Stomach (tissue), 9 donors: ENCODE results near the gene CTSL. TPM values are rescaled to one million over a fixed set of nuclear protein-coding genes. Genes with fewer than 3 reads are reported as not detected.
A peak's percentile ranks its signal among the peaks of the same experiment; 100 is the strongest.

Experiments used
- DNase-seq, 2 donors: peaks; one replicate each; pipeline versions ENCODE4 v3.0.0 to v3.0.0-alpha.2; 2013 to 2019
- H3K27ac ChIP-seq, 5 donors: fragments of 200-600 bp in 4 of 5; sonication (generic) in 4 of 5; one replicate each; pipeline ENCODE4 v1.5.1; 2013 to 2019; ENCODE audit warnings: mild to moderate bottlenecking in 1 of 5, moderate library complexity in 1 of 5
- H3K27me3 ChIP-seq, 3 donors: fragments of 200-600 bp; sonication (generic); one replicate each; pipeline ENCODE4 v1.5.1; 2017 to 2019; ENCODE audit warnings: mixed run types in 1 of 3
- H3K36me3 ChIP-seq, 4 donors: fragments of 200-600 bp; sonication (generic); 1 replicate in 3 of 4; 2 replicates in 1 of 4; pipeline ENCODE4 v1.5.1; 2016 to 2019
- H3K4me1 ChIP-seq, 4 donors: fragments of 200-600 bp; sonication (generic); one replicate each; pipeline ENCODE4 v1.5.1; 2016 to 2019
- H3K4me3 ChIP-seq, 4 donors: fragments of 200-600 bp; sonication (generic) in 3 of 4; one replicate each; pipeline ENCODE4 v1.5.1; 2016 to 2019; ENCODE audit warnings: mild to moderate bottlenecking in 1 of 4
- H3K9me3 ChIP-seq, 4 donors: fragments of 200-600 bp; sonication (generic); one replicate each; pipeline ENCODE4 v1.5.1; 2016 to 2019
- EP300 ChIP-seq: sonication (generic); formaldehyde crosslinking; IDR thresholded peaks from one replicate; pipeline ENCODE4 v1.6.1; 2017; ENCODE audit warnings: antibody characterized with exemption
- POLR2A ChIP-seq, 4 donors: fragments of 450-650 bp; IDR thresholded peaks; one replicate each; pipeline ENCODE4 v1.6.1; 2016; ENCODE audit warnings: antibody characterized with exemption in 4 of 4, control low read depth in 2 of 4, mild to moderate bottlenecking in 1 of 4, moderate library complexity in 1 of 4
- POLR2AphosphoS5 ChIP-seq, 3 donors: sonication (generic); formaldehyde crosslinking; IDR thresholded peaks; one replicate each; pipeline ENCODE4 v1.6.1; 2016; ENCODE audit warnings: antibody characterized with exemption in 3 of 3
- WGBS, 5 donors: extraction: QIAGEN DNeasy Blood & Tissue Kit in 3 of 5; methylation state at CpG; one replicate each; pipeline versions ENCODE4 v1.1.5 to v1.1.7; 2013 to 2018; 5-methylcytosine and 5-hydroxymethylcytosine counted together
- intact Hi-C: fragments of 100-400 bp; cut with DNase I; formaldehyde crosslinking; loops from one replicate; pipeline ENCODE4 v1.15.1; 2023; ENCODE audit warnings: low total_unique reads
- polyA plus RNA-seq, 3 donors: library from polyadenylated mRNA; stranded (reverse); fragments of 200-250 nt; gene quantifications; one replicate each; pipeline ENCODE4 v1.2.3, GENCODE V29; 2013
- total RNA-seq, 5 donors: library from RNA; depleted of rRNA; stranded (reverse); fragments of >200 nt; gene quantifications; one replicate each; pipeline versions ENCODE4 v1.1.0 to v1.2.3, GENCODE V29; 2014 to 2016
- TF ChIP-seq, protein P1 (sequence below), 7 experiments: fragments of 450-650 bp in 4 of 7; fragments of 200-600 bp in 3 of 7; sonication (generic) in 3 of 7; IDR thresholded peaks; one replicate each; pipeline ENCODE4 v1.5.1; 2016 to 2019; ENCODE audit warnings: antibody characterized with exemption in 7 of 7, control low read depth in 2 of 7, mild to moderate bottlenecking in 1 of 7
- donor health status: healthy with polysubstance abuse.
- donor health status: Bipolar disorder and iron deficiency.
- donor health status: healthy.

Gene CTSL
- total and polyA plus RNA-seq, 8 donors = 4.9 to 104 (median 34.4) TPM

- Histone ChIP-seq H3K36me3 (no peaks in the 10 kb centered on the region), H3K4me3 (no peak overlapping the region), H3K27me3 (peaks cover 0 to 29% (median 12%) of the 10 kb centered on the region in 3 donors), H3K4me1 (no peaks in the 10 kb centered on the region), H3K9me3 (no peaks in the 10 kb centered on the region), H3K27ac (no peak overlapping the region)
- DNase-seq = peak in 1 of 2 donors; percentile 18
- 41 to 66% (median 58%) methylated on average over 10 to 25 of the region's 25 CpGs for WGBS, 5 donors
- TF ChIP-seq EP300 = no peak
- TF ChIP-seq POLR2AphosphoS5 (IDR thresholded peaks at IDR 0.05) = no peak
- TF ChIP-seq, protein P1, sequence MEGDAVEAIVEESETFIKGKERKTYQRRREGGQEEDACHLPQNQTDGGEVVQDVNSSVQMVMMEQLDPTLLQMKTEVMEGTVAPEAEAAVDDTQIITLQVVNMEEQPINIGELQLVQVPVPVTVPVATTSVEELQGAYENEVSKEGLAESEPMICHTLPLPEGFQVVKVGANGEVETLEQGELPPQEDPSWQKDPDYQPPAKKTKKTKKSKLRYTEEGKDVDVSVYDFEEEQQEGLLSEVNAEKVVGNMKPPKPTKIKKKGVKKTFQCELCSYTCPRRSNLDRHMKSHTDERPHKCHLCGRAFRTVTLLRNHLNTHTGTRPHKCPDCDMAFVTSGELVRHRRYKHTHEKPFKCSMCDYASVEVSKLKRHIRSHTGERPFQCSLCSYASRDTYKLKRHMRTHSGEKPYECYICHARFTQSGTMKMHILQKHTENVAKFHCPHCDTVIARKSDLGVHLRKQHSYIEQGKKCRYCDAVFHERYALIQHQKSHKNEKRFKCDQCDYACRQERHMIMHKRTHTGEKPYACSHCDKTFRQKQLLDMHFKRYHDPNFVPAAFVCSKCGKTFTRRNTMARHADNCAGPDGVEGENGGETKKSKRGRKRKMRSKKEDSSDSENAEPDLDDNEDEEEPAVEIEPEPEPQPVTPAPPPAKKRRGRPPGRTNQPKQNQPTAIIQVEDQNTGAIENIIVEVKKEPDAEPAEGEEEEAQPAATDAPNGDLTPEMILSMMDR (IDR thresholded peaks at IDR 0.05) = no peak
- TF ChIP-seq POLR2A (IDR thresholded peaks at IDR 0.05) = no peak
- intact Hi-C loops = no loop called here
Observed at GRCh38 chr9:87771316-87772006, 45.5 kb downstream of the CTSL start.

- Histone ChIP-seq H3K36me3 (no peaks in the 10 kb centered on the region), H3K4me1 (no peaks in the 10 kb centered on the region), H3K27ac (no peak overlapping the region), H3K4me3 (no peak overlapping the region), H3K27me3 (peaks cover 0 to 8% (median 1%) of the 10 kb centered on the region in 3 donors), H3K9me3 (no peaks in the 10 kb centered on the region)
- no peak for DNase-seq
- TF ChIP-seq POLR2AphosphoS5 (IDR thresholded peaks at IDR 0.05) = no peak
- intact Hi-C loops = no loop called here
- 77 to 83% (median 82%) methylated on average over 8 of the region's 8 CpGs for WGBS, 5 donors
Observed at GRCh38 chr9:87776481-87777379, 50.8 kb downstream of the CTSL start.

GRCh38 chr9:87778996-87779395, 53.1 kb downstream of the CTSL start:
- Histone ChIP-seq H3K4me3 (no peak overlapping the region), H3K4me1 (no peaks in the 10 kb centered on the region), H3K27ac (no peak overlapping the region), H3K9me3 (no peaks in the 10 kb centered on the region), H3K36me3 (no peaks in the 10 kb centered on the region), H3K27me3 (no peaks in the 10 kb centered on the region)
- TF ChIP-seq POLR2A (IDR thresholded peaks at IDR 0.05) (no peak), POLR2AphosphoS5 (IDR thresholded peaks at IDR 0.05) (no peak), EP300 (no peak)
- TF ChIP-seq, protein P1 (IDR thresholded peaks at IDR 0.05) = no peak
- DNase-seq = no peak
- WGBS, 5 donors = 91 to 97% (median 95%) methylated on average over 4 of the region's 4 CpGs
- intact Hi-C loops = no loop called here

Other genes with a start within 250 kb of the CTSL start
- 10 to 100 TPM; 40.3 to 88.7 (median 63.0) TPM for gene DAPK1, start 228.3 kb upstream of the CTSL start, total RNA-seq
- 10 to 100 TPM in 1 of 3 donors, 1 to 10 TPM in 2; 9.0 to 11.5 (median 9.4) TPM for gene DAPK1, start 228.3 kb upstream of the CTSL start, polyA plus RNA-seq
- gene SPATA31E1, start 156.8 kb downstream of the CTSL start, total RNA-seq = not detected
- gene SPATA31E1, start 156.8 kb downstream of the CTSL start, polyA plus RNA-seq = not detected
- gene SPATA31C1, start 191.8 kb downstream of the CTSL start, total RNA-seq = not detected
- gene SPATA31C1, start 191.8 kb downstream of the CTSL start, polyA plus RNA-seq = not detected
- gene CDK20, start 248.4 kb downstream of the CTSL start, total RNA-seq = 10 to 100 TPM in 1 of 5 donors, 1 to 10 TPM in 4; 3.3 to 54.3 (median 5.8) TPM
- 1 to 10 TPM; 3.1 to 5.6 (median 3.1) TPM for gene CDK20, start 248.4 kb downstream of the CTSL start, polyA plus RNA-seq